ENCODE data around the gene HTT. TPM values are rescaled to one million over a fixed set of nuclear protein-coding genes. Genes with fewer than 3 reads are reported as not detected.

Gene HTT
- total RNA-seq, 1 experiment from 2014 or later = 64.4 TPM

GRCh38 chr4:3208826-3209225 is 134.3 kb downstream of the HTT start:
- Histone ChIP-seq H3K4me2 (ENCODE audit: insufficient read depth, insufficient read length, low read length) (no peak overlapping the region), H2BK12ac (ENCODE audit: insufficient read length, low read depth, low read length) (no peak overlapping the region), H4K20me1 (ENCODE audit: control insufficient read depth, insufficient read depth, insufficient read length) (no peaks in the 10 kb centered on the region), H3K9me3 (ENCODE audit: control insufficient read depth, low read depth, low read length) (no peaks in the 10 kb centered on the region), H3K27ac (ENCODE audit: insufficient read length, low read depth, low read length) (no peak overlapping the region), H2BK15ac (ENCODE audit: low read depth, low read length) (no peak overlapping the region), H2AFZ (ENCODE audit: low read length) (no peak overlapping the region), H3K4me1 (ENCODE audit: insufficient read depth, low read length) (no peaks in the 10 kb centered on the region), H4K91ac (ENCODE audit: insufficient read length, low read depth, low read length) (no peak overlapping the region), H3K23me2 (ENCODE audit: insufficient read length, low read depth, low read length, poor library complexity, severe bottlenecking) (no peaks in the 10 kb centered on the region), H2AK5ac (ENCODE audit: insufficient read length, low read length) (no peak overlapping the region), H3K14ac (ENCODE audit: insufficient read depth, low read length) (no peak overlapping the region), H3K79me2 (ENCODE audit: insufficient read depth, low read length) (no peaks in the 10 kb centered on the region), H3K18ac (ENCODE audit: insufficient read length, low read depth, low read length) (no peak overlapping the region), H3K23ac (ENCODE audit: insufficient read length, low read depth, low read length) (no peak overlapping the region), H4K5ac (ENCODE audit: insufficient read length, low read depth, low read length) (no peak overlapping the region), H3K79me1 (ENCODE audit: insufficient read depth, low read depth, low read length, poor library complexity, severe bottlenecking) (no peaks in the 10 kb centered on the region), H3T11ph (ENCODE audit: low read length) (no peak overlapping the region), H2BK20ac (ENCODE audit: low read depth, low read length, poor library complexity, severe bottlenecking) (no peak overlapping the region), H4K8ac (replicated peaks; ENCODE audit: insufficient read length, low read depth, low read length) (no peak overlapping the region), H3K9ac (ENCODE audit: extremely low read depth, insufficient read length, low read length) (no peak overlapping the region), H2BK120ac (ENCODE audit: low read depth, low read length, poor library complexity, severe bottlenecking) (no peak overlapping the region), H2BK5ac (ENCODE audit: insufficient read length, low read length) (no peak overlapping the region), H3K27me3 (ENCODE audit: insufficient read depth, low read length) (no peaks in the 10 kb centered on the region), H3K4ac (ENCODE audit: low read depth, low read length) (no peak overlapping the region), H3K56ac (ENCODE audit: insufficient read length, low read depth, low read length) (no peak overlapping the region)
- Mint-ChIP-seq H3K27ac (peak overlapping the region in 1 of 3 experiments; percentile 79; a peak in 2 of 7 replicates), H3K4me3 (no peak overlapping the region), H3K9me3 (no peaks in the 10 kb centered on the region), H3K4me1 (no peaks in the 10 kb centered on the region), H3K27me3 (ENCODE audit: low read depth) (no peaks in the 10 kb centered on the region), H3K36me3 (ENCODE audit: insufficient read depth in 1 of 3, low read depth in 3 of 3) (peaks cover 20 to 72% (median 72%) of the 10 kb centered on the region in 3 experiments; a peak in 6 of 7 replicates)
- TF ChIP-seq CTCF (conservative IDR thresholded peaks at IDR 0.05) = no peak
- no CpG with 5 or more reads among the region's 14 CpGs for whole genome bisulfite sequencing (ENCODE audit: extremely low coverage, insufficient read length, low lambda C conversion rate)
- no peak for DNase-seq
